Transverse colon (tissue), 4 donors: Measurements from ENCODE around the gene COL24A1. TPM values are rescaled to one million over a fixed set of nuclear protein-coding genes. Genes with fewer than 3 reads are reported as not detected.

ENCODE experiments used
- DNase-seq: peaks from one replicate; pipeline ENCODE4 v3.0.0-alpha.2; 2019
- H3K27ac ChIP-seq, 4 donors: fragments of 200-600 bp; sonication (generic); 2 replicates each; pipeline ENCODE4 v1.5.1; 2016 to 2018; ENCODE audit warnings: inconsistent platforms in 4 of 4
- H3K27me3 ChIP-seq: fragments of 200-600 bp; sonication (generic); 2 replicates; pipeline ENCODE4 v1.5.1; 2017; ENCODE audit warnings: inconsistent platforms
- H3K36me3 ChIP-seq, 4 donors: fragments of 200-600 bp; sonication (generic); 2 replicates each; pipeline ENCODE4 v1.5.1; 2017 to 2019; ENCODE audit warnings: inconsistent platforms in 4 of 4
- H3K4me1 ChIP-seq, 4 donors: fragments of 200-600 bp; sonication (generic); 2 replicates each; pipeline ENCODE4 v1.5.1; 2017 to 2020; ENCODE audit warnings: inconsistent platforms in 4 of 4
- H3K4me3 ChIP-seq, 4 donors: fragments of 200-600 bp; sonication (generic); 1 replicate in 1 of 4; 2 replicates in 3 of 4; pipeline versions ENCODE4 v1.5.1 to v1.6.1; 2017 to 2019; ENCODE audit warnings: inconsistent platforms in 4 of 4
- H3K9me3 ChIP-seq, 2 donors: fragments of 200-600 bp; sonication (generic); 2 replicates each; pipeline ENCODE4 v1.5.1; 2017 to 2019; ENCODE audit warnings: inconsistent platforms in 2 of 2
- CTCF ChIP-seq, 5 experiments: fragments of 200-600 bp in 3 of 5; fragments of 450-650 bp in 2 of 5; sonication (generic) in 3 of 5; IDR thresholded peaks; 1 replicate in 2 of 5; 2 replicates in 3 of 5; pipeline ENCODE4 v1.5.1; 2016 to 2017; ENCODE audit warnings: antibody characterized with exemption in 5 of 5, inconsistent platforms in 3 of 5, mild to moderate bottlenecking in 2 of 5, moderate library complexity in 1 of 5
- EP300 ChIP-seq: sonication (generic); formaldehyde crosslinking; IDR thresholded peaks from one replicate; pipeline ENCODE4 v1.6.1; 2017; ENCODE audit warnings: antibody characterized with exemption, low read depth
- POLR2A ChIP-seq: fragments of 450-650 bp; IDR thresholded peaks from one replicate; pipeline ENCODE4 v1.6.1; 2016; ENCODE audit warnings: antibody characterized with exemption, mild to moderate bottlenecking, moderate library complexity
- POLR2AphosphoS5 ChIP-seq, 3 donors: sonication (generic); formaldehyde crosslinking; IDR thresholded peaks; one replicate each; pipeline ENCODE4 v1.6.1; 2016; ENCODE audit warnings: antibody characterized with exemption in 3 of 3
- WGBS, 2 donors: methylation state at CpG; one replicate each; pipeline ENCODE4 v1.1.5; 2018; ENCODE audit warnings: low coverage in 1 of 2; 5-methylcytosine and 5-hydroxymethylcytosine counted together
- in situ Hi-C, 4 donors: fragments of 200-750 bp; cut with MboI; loops; one replicate each; pipeline versions ENCODE4 v1.15.0 to v1.15.1; 2017; ENCODE audit warnings: low sequenced_read_pairs in 3 of 4, low pct_ligation_motif_present in 1 of 4, low pct_unique_long_range_greater_than_20kb in 1 of 4
- intact Hi-C: fragments of 100-400 bp; cut with DNase I; formaldehyde crosslinking; loops from one replicate; pipeline ENCODE4 v1.15.1; 2023; ENCODE audit warnings: low total_unique reads
- total RNA-seq, 4 donors: library from RNA; depleted of rRNA; stranded (reverse); fragments of >200 nt; gene quantifications; one replicate each; pipeline ENCODE4 v1.1.0, GENCODE V29; 2016

The COL24A1 gene
- total RNA-seq, 4 donors from 2014 or later = 0.68 to 1.2 (median 0.93) TPM

DNA sequence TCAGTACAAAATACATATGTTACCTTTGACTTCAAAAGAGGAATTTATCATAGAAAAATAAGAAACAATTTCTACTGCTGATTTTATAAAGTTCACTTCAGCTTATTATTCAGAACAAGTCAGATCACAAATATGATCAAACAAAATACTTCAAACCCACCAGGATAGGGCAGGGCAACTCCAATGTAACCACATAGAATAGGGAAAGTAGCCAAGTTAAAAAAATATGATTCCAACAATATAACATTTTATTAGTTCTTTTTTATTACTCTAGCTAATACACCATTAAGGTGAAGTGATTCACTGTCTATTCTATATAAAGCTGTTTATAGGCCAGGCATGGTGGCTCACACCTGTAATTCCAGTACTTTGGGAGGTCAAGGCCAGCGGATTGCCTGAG lies 393.8 kb downstream of the COL24A1 start:
- DNase-seq = no peak
- in situ Hi-C loops = no loop called here
- TF ChIP-seq CTCF (IDR thresholded peaks at IDR 0.05) (no peak), POLR2A (no peak), POLR2AphosphoS5 (IDR thresholded peaks at IDR 0.05) (no peak), EP300 (no peak)

GRCh38 chr1:85756864-85757263 lies 399.7 kb downstream of the COL24A1 start:
- WGBS, 2 donors = 83 to 89% methylated on average over 5 of the region's 5 CpGs
- in situ Hi-C loops = no loop called here

More for the DNA sequence above, 393.8 kb downstream of the COL24A1 start:
- Histone ChIP-seq H3K4me3 (no peak overlapping the region), H3K4me1 (no peaks in the 10 kb centered on the region), H3K27ac (no peak overlapping the region), H3K36me3 (no peaks in the 10 kb centered on the region), H3K27me3 (no peaks in the 10 kb centered on the region), H3K9me3 (no peaks in the 10 kb centered on the region)
- 76 to 100% methylated on average over 1 of the region's 1 CpG for WGBS, 2 donors
- intact Hi-C loops = no loop called here

GRCh38 chr1:85748120-85748519 lies 408.5 kb downstream of the COL24A1 start:
- in situ Hi-C loops (no loop called here), intact Hi-C loops (no loop called here)
- TF ChIP-seq POLR2AphosphoS5 (IDR thresholded peaks at IDR 0.05) (no peak), EP300 (no peak), POLR2A (no peak)
- Histone ChIP-seq H3K27me3 (no peaks in the 10 kb centered on the region), H3K4me3 (no peak overlapping the region), H3K27ac (no peak overlapping the region), H3K36me3 (no peaks in the 10 kb centered on the region), H3K4me1 (no peaks in the 10 kb centered on the region), H3K9me3 (no peaks in the 10 kb centered on the region)
- DNase-seq = no peak
- WGBS, 2 donors = 0% methylated on average over 1 of the region's 1 CpG

More at GRCh38 chr1:85756864-85757263, 399.7 kb downstream of the COL24A1 start:
- intact Hi-C loops = no loop called here
- no peaks in the 10 kb centered on the region for H3K4me1 ChIP-seq
- H3K27ac ChIP-seq = no peak overlapping the region
- DNase-seq = no peak
- no peaks in the 10 kb centered on the region for H3K36me3 ChIP-seq
- TF ChIP-seq CTCF (IDR thresholded peaks at IDR 0.05) (no peak), POLR2A (no peak), POLR2AphosphoS5 (IDR thresholded peaks at IDR 0.05) (no peak), EP300 (no peak)
- no peaks in the 10 kb centered on the region for H3K9me3 ChIP-seq
- no peak overlapping the region for H3K4me3 ChIP-seq
- no peaks in the 10 kb centered on the region for H3K27me3 ChIP-seq

DNA sequence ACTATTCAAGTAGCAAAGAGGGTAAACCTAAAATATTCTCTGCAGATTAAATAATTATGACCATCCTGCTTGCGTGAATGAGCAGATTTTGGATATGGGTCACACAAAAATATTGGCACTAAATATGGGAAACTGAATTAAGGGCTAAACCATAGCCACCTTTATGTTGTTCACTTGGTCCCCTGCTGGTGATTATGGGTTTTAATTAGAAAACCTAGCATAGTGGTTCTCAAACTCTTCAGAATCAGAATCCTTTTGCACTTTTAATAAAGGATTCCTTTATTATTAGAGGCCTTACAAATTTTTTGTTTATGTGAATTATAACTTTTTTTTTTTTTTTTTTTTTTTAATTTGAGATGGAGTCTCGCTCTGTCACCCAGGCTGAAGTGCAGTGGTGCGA lies 409.8 kb downstream of the COL24A1 start:
- no peak for DNase-seq
- 86 to 92% methylated on average over 1 to 3 of the region's 3 CpGs for WGBS, 2 donors
- TF ChIP-seq POLR2A = no peak
- no peak for TF ChIP-seq EP300
- TF ChIP-seq POLR2AphosphoS5 (IDR thresholded peaks at IDR 0.05) = no peak
- no peak for TF ChIP-seq CTCF (IDR thresholded peaks at IDR 0.05)
- Histone ChIP-seq H3K4me3 (no peak overlapping the region), H3K27me3 (no peaks in the 10 kb centered on the region), H3K9me3 (no peaks in the 10 kb centered on the region), H3K27ac (no peak overlapping the region), H3K4me1 (no peaks in the 10 kb centered on the region), H3K36me3 (no peaks in the 10 kb centered on the region)
- intact Hi-C loops = no loop called here
- in situ Hi-C loops = no loop called here

DNA sequence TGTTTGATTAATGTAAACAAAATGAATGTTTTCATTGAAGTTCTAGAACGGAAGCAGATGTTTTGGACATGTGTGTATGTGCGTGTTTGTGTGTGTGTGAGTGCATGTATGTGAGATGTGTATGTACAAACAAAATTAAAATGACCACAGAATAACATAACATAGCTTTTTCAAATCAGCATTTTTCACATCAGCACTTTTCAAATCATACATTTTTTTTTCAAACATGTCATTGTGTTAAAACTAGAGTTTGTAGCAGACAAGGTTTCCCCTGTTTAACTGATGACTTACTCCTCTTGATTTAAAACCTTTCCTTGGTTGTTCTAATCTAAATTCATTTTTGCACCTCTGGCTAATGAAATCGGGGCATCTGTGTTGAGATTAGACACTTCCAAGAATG lies 412.8 kb downstream of the COL24A1 start:
- Histone ChIP-seq H3K27me3 (no peaks in the 10 kb centered on the region), H3K4me3 (no peak overlapping the region), H3K27ac (no peak overlapping the region), H3K9me3 (no peaks in the 10 kb centered on the region), H3K36me3 (no peaks in the 10 kb centered on the region), H3K4me1 (no peaks in the 10 kb centered on the region)
- in situ Hi-C loops (no loop called here), intact Hi-C loops (no loop called here)
- no peak for TF ChIP-seq POLR2A
- TF ChIP-seq POLR2AphosphoS5 (IDR thresholded peaks at IDR 0.05) = no peak
- TF ChIP-seq CTCF (IDR thresholded peaks at IDR 0.05) = no peak
- TF ChIP-seq EP300 = no peak
- DNase-seq = no peak
- 76 to 81% methylated on average over 3 of the region's 3 CpGs for WGBS, 2 donors
